Hepatocyte (in vitro differentiated cells): ENCODE data around the gene HCRT.

Experiments
- CTCF ChIP-seq: fragments of 200-600 bp; sonication (generic); IDR thresholded peaks from 2 replicates; pipeline ENCODE4 v1.5.1; 2016; ENCODE audit warnings: antibody characterized with exemption, mild to moderate bottlenecking; ENCODE audit not compliant: poor library complexity
- EZH2 ChIP-seq: fragments of 200-600 bp; sonication (generic); IDR thresholded peaks from 2 replicates; pipeline ENCODE4 v1.6.1; 2016; ENCODE audit warnings: antibody characterized with exemption, mild to moderate bottlenecking, borderline replicate concordance
- EZH2phosphoT487 ChIP-seq: fragments of 200-600 bp; sonication (generic); IDR thresholded peaks from one replicate; pipeline ENCODE4 v1.6.1; 2018; ENCODE audit warnings: antibody characterized with exemption, mild to moderate bottlenecking, low read depth, moderate library complexity; ENCODE audit not compliant: unreplicated experiment, severe bottlenecking

DNA sequence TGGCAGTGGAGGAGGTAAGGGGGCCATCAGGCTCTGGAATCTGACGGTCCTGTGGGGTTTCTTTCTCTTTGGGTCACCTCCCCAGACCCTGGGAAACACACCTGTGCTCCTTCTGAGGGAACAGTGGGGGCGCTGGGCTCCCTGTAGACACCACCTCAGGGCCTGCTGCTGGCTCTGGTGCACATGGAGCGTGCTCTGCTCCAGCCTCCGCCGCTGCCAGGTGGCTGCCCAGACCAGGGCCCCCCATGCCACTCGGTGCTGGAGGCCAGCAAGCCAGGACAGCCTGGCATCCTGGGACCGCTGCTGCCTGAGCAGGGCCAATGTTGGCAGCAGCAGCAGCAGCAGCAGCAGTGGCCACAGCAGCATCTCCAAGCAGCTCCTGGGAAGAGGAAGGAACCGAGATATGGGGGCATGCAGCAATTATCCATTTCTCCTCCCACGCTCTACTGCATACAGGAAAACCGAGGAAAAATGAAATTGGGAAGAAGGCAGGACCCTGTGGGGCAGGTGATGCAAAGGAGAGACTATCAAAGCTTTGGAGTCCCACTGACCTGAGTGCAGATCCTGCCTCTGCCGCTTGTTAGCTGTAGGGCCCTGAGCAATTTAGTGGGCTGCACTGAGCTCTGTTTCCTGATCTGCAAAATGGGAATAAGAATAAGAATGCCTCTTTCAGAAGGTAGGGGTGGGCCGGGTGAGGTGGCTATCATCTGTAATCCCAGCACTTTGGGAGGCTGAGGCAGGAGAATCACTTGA is 8.1 kb upstream of the HCRT start:
- TF ChIP-seq CTCF = no peak
- no peak for TF ChIP-seq EZH2phosphoT487
- no peak for TF ChIP-seq EZH2
